SK-N-MC (cell line): ENCODE data around the gene EPOP.

Experiments used
- DNase-seq: peaks from one replicate; pipeline ENCODE4 v3.0.0-alpha.2; 2011; ENCODE audit warnings: low read depth, low spot score
- H3K27ac ChIP-seq: fragments of 200-600 bp; sonication (generic); 2 replicates; pipeline ENCODE4 v1.5.1; 2016; ENCODE audit warnings: mixed run types
- H3K36me3 ChIP-seq: fragments of 200-600 bp; sonication (generic); 2 replicates; pipeline ENCODE4 v1.6.1; 2017; ENCODE audit warnings: antibody characterized with exemption, low read length, mixed read lengths; ENCODE audit not compliant: insufficient read depth
- H3K4me3 ChIP-seq: fragments of 200-600 bp; sonication (generic); 2 replicates; pipeline ENCODE4 v1.5.1; 2016
- H3K9ac ChIP-seq: fragments of 200-600 bp; sonication (generic); 2 replicates; pipeline ENCODE4 v1.8.0; 2017; ENCODE audit warnings: mixed run types, mixed read lengths; ENCODE audit not compliant: insufficient read length
- H3K9me3 ChIP-seq: fragments of 200-600 bp; sonication (generic); 2 replicates; pipeline ENCODE4 v1.6.1; 2017; ENCODE audit warnings: low read depth, mild to moderate bottlenecking, antibody characterized with exemption, low read length, moderate library complexity, mixed read lengths
- EZH2 ChIP-seq: fragments of 200-600 bp; sonication (generic); IDR thresholded peaks from one replicate; pipeline ENCODE4 v1.6.1; 2017; ENCODE audit warnings: antibody characterized with exemption
- FOXP2 ChIP-seq: optimal IDR thresholded peaks from 2 replicates; pipeline ENCODE3; 2011; ENCODE audit warnings: mild to moderate bottlenecking, moderate library complexity; ENCODE audit not compliant: insufficient read depth; ENCODE audit errors: extremely low read length, control extremely low read depth
- POLR2AphosphoS5 ChIP-seq: IDR thresholded peaks from 2 replicates; pipeline ENCODE4 v1.6.1; 2012; ENCODE audit warnings: mild to moderate bottlenecking, low read depth, low read length, borderline replicate concordance

EPOP gene

DNA sequence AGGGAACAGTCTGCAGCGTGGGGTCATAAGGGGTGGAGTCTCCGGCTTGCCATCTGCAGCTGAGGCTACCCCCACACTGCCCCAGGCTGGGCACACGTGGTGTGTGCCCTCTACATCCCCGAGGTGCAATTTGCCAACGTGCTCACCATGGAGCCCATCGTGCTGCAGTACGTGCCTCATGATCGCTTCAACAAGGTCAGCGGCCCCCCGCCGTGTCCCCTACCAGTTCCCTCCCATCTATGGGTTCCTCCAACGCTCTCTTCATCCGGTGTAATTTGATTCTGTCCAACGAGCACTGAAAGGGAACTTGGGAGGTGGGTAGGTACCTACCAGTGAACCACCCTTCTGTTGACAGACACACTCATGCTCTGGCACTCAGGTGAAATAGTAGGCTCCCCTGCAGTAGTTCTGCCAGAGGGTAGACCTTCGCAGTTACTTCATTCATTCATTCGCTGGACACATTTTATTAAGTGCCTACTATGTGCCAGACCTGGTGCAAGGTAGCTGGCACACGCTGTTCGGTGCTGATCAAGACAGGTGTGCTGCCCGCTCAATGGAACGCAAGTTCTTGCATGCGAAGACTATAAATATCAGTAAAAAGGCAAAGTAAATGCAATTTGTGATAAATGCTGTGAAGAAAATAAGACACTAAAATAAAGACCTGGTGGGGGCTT, 33.1 kb upstream of the EPOP start:
- Histone ChIP-seq H3K27ac (no peak overlapping the region), H3K4me3 (no peak overlapping the region), H3K9ac (no peak overlapping the region), H3K36me3 (peaks cover 10% of the 10 kb centered on the region; the same call in 1 of the 2 replicates), H3K9me3 (no peaks in the 10 kb centered on the region)
- TF ChIP-seq POLR2AphosphoS5 (no peak), FOXP2 (no peak), EZH2 (no peak)
- DNase-seq, result no peak

DNA sequence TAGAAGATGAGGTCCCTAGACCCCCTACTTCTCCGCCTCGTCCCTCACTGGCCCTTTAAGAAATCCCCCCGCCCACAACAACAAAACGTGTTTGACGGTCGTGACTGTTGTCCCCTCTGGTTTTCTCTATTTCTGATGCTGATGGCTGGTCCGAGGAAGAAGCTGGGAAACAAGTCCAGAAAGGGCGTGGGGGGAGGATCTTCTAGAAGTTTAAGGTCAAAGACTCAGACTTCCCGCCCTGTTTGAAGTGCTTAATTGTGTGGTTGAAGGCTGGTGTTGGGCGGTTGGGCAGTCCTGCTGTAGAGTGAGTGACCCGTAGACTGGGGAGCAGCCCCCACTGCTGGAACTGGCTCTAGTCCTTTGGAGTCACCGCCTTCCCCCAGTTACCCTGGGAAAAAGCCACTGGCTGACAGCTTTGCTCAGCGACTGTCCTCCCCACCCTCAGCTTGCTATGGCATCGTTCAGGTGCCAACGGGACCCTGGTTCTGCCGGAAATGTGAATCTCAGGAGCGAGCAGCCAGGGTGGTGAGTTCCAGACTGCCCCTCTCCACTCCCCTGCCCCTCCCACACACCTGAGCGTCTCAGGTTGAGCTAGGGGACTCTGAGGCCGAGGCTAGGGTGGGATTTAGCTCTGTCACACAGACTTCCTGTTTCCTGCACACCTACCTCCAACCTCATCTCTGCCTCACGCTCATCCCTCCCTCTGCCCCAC, 31.9 kb upstream of the EPOP start:
- no peak for DNase-seq
- Histone ChIP-seq H3K4me3 (peak overlapping the region; percentile 99), H3K36me3 (peaks cover 6% of the 10 kb centered on the region; the same call in 1 of the 2 replicates), H3K9me3 (no peaks in the 10 kb centered on the region), H3K27ac (no peak overlapping the region), H3K9ac (peak overlapping the region; percentile 86)
- TF ChIP-seq FOXP2 (no peak), POLR2AphosphoS5 (no peak)

DNA sequence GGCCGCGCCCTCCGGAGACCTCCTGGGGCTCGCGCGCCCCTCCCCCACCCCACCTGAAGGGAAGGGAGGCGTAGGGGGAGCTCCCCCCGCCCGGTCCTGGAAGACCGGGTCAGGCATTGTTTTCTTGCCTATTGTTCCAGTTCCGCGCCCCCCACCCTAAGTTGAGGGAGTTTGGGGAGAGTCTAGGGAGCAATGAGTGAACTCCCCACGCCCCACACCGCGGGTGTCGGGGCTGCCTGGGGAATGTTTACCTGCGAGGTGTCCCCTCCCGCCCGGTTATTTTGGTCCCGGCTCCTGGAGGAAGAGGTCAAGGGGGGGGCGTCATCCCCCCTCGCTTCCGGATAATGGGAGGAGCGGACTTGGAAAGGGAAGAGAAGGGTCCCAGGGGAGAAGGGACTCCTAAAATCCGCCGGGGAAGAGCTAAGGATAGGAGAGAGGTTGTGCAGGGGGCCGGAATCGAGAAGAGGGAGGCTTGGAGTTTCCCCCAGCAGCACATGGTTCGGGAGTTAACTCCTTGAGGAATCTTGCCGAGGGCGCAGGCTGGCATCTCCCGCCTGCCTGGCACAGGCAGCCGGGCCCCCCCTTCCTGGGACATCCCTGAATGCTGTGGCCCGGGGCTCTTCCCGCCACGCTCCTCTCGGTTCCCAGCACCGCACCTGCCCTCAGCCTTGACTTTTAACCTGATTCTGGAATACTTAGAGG, 31.2 kb upstream of the EPOP start:
- peak overlapping the region; percentile 99 for H3K4me3 ChIP-seq
- 0 out of 2 replicates have a peak overlapping the region, but pooled peaks have one; percentile 57 for H3K27ac ChIP-seq
- H3K9me3 ChIP-seq, result no peaks in the 10 kb centered on the region
- peak overlapping the region; percentile 86 for H3K9ac ChIP-seq
- DNase-seq, result no peak
- H3K36me3 ChIP-seq, result peaks cover 6% of the 10 kb centered on the region; the same call in 1 of the 2 replicates
- TF ChIP-seq POLR2AphosphoS5 (peak; percentile 30; the same call in 1 of the 2 replicates), FOXP2 (no peak)

DNA sequence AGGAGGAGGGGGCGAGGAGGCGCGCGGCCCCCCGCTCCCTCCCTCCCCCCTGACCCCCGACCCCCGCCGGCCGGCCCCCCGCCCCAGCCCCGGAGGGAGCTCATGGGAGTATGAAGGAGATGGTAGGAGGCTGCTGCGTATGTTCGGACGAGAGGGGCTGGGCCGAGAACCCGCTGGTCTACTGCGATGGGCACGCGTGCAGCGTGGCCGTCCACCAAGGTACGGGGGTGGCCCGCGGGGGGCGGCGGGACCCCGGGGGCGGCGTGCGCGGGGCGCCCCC, 30.7 kb upstream of the EPOP start:
- Histone ChIP-seq H3K36me3 (peaks cover 6% of the 10 kb centered on the region; the same call in 1 of the 2 replicates), H3K9ac (peak overlapping the region; percentile 86), H3K27ac (0 out of 2 replicates have a peak overlapping the region, but pooled peaks have one; percentile 57), H3K4me3 (peak overlapping the region; percentile 99), H3K9me3 (no peaks in the 10 kb centered on the region)
- no peak for DNase-seq
- TF ChIP-seq EZH2 (no peak), FOXP2 (no peak), POLR2AphosphoS5 (no peak)

DNA sequence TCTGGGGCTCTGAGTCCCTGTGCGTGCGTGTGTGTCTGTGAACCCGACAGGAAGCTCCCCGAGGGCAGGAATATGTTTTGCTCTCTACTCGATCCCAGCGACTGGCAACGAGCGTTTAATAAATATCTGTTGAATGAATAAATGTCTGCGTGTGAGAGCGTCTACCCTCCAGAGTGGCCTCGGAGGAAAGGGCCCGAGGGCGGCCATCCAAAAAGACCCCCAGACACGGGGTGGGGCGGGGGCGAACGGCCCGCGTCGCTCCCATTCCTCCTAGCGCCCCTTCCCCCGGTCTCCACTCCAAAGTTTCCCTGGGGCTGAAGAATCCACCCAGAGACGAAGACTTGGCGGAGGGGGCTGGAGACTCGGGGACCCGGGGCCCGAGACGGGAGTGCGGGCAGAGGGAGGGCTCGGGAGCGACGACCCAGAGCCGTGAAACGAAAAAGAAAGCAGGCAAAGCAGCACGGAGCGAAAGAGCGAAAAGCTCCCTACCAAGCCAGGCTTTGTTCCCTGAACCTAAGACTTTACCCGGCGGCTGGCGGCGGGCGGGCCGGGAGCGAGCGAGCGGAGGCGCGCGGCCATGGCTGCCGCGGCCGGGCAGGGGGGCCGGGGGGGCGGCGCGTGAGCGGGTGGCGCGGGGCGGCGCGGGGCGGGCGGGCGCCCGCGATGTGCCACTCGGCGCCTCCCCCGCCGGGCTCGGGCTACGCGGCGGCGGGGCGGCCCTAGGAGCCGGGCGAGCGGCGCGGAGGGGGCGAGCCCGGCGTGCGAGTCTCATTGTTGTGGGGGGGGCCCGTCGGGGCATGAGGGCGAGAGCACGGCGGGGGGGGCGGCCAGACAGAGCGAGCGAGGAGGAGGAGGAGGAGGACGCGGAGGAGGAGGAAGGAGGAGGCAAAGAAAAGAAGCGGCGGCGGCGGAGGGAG, 30.1 kb upstream of the EPOP start, which contains the start of gene MLLT6:
Gene MLLT6 (plus strand): TSS at position 668 of the 917 bp plus-strand sequence. CDS start 360 bp downstream, outside the sequence.
- TF ChIP-seq POLR2AphosphoS5 (no peak), EZH2 (no peak), FOXP2 (no peak)
- H3K27ac ChIP-seq, result peak within 1 kb of the TSS; percentile 94
- no peaks in the 10 kb centered on the region for H3K9me3 ChIP-seq
- H3K4me3 ChIP-seq, result peak within 1 kb of the TSS; percentile 99
- no peak for DNase-seq
- peaks cover 6% of the 10 kb centered on the region; the same call in 1 of the 2 replicates for H3K36me3 ChIP-seq
- H3K9ac ChIP-seq, result peak within 1 kb of the TSS; percentile 97

DNA sequence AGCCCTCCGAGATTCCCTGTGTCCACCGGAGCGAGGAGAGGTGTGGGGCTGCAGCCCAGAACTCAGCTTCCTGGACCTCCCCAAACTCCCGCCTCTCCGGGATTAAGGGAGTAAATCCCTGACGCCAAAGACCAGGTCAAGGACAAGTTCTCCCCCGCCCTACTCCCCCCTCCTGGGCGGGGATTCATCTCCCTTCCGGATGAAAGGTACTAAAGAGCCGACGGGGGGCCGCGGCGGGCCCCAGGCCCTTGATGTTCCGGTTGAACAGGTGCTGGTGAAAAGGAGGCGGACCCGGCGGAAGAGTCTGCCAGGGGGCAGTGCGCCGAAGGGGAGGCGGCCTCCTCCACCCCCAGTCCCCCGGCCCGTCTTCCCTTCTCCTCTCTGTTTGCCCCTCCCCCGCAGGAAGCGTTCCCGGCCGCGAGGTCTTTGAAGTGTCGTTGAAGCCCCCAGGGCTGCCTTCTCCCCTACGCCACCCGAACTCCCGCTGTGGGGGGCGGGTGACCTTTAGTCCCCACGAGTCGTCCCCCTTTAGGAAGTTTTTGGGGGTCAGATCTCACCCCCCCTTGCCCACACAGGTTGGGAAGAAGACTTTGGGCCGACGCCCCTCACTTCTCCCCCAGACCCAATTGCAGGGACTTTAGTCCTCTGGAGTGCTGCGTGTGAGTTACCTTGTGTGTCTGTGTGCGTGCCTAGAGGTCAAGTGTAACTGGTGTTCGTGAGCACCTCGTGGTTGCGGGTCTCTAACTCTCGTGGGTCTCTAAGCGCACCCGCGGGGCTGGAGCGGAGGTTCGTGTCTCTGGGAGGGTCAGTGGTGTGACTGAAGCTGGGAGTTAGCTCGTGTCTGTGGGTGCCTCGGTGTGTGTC, 29.2 kb upstream of the EPOP start:
- Histone ChIP-seq H3K27ac (peak overlapping the region; percentile 94), H3K4me3 (peak overlapping the region; percentile 96), H3K9me3 (no peaks in the 10 kb centered on the region), H3K36me3 (peaks cover 6% of the 10 kb centered on the region; the same call in 1 of the 2 replicates), H3K9ac (peak overlapping the region; percentile 97)
- TF ChIP-seq POLR2AphosphoS5 (peak; percentile 38; the same call in 1 of the 2 replicates), FOXP2 (no peak), EZH2 (no peak)
- DNase-seq, result no peak
